T-helper 2 cell treated with Interferon-gamma antibody and Interleukin-4, amounts not matched to agents 5 μg/mL and 100 μg/mL, for 36 hours (primary cell): ENCODE results near the gene SPAG6.
"Not testable (repeated sequence)": the region's sequence is repeated elsewhere in the genome, so short reads cannot be mapped to it uniquely, and the experiment has no call there.

ENCODE experiments used
- DNase-seq: peaks from one replicate; pipeline ENCODE4 v3.0.0; 2021; ENCODE audit warnings: low spot score
- H3K27ac Mint-ChIP-seq: one replicate; pipeline ENCODE4 v1.8.0; 2021; ENCODE audit warnings: mild to moderate bottlenecking, mixed read lengths
- H3K27me3 Mint-ChIP-seq: one replicate; pipeline ENCODE4 v1.8.0; 2021; ENCODE audit warnings: low read depth, mixed read lengths
- H3K36me3 Mint-ChIP-seq: one replicate; pipeline ENCODE4 v1.8.0; 2021; ENCODE audit warnings: low read depth, mixed read lengths
- H3K4me1 Mint-ChIP-seq: one replicate; pipeline ENCODE4 v1.8.0; 2021; ENCODE audit warnings: low read depth, mixed read lengths
- H3K4me3 Mint-ChIP-seq: one replicate; pipeline ENCODE4 v1.8.0; 2022; ENCODE audit warnings: mild to moderate bottlenecking, moderate library complexity, mixed read lengths
- H3K9me3 Mint-ChIP-seq: one replicate; pipeline ENCODE4 v1.8.0; 2021; ENCODE audit warnings: mixed read lengths

The SPAG6 gene

GRCh38 chr10:22389856-22390589, 44.7 kb downstream of the SPAG6 start:
- H3K36me3 Mint-ChIP-seq = no peaks in the 10 kb centered on the region
- no peaks in the 10 kb centered on the region for H3K9me3 Mint-ChIP-seq
- peaks cover 14% of the 10 kb centered on the region for H3K27me3 Mint-ChIP-seq
- no peak for DNase-seq
- H3K4me1 Mint-ChIP-seq = peaks cover 5% of the 10 kb centered on the region
- H3K27ac Mint-ChIP-seq = no peak overlapping the region
- H3K4me3 Mint-ChIP-seq = no peak overlapping the region

GRCh38 chr10:22391600-22391999, 46.3 kb downstream of the SPAG6 start:
- Mint-ChIP-seq H3K27ac (no peak overlapping the region), H3K4me3 (no peak overlapping the region), H3K27me3 (peaks cover 17% of the 10 kb centered on the region), H3K4me1 (peaks cover 5% of the 10 kb centered on the region), H3K9me3 (no peaks in the 10 kb centered on the region), H3K36me3 (no peaks in the 10 kb centered on the region)
- no peak for DNase-seq

- H3K36me3 Mint-ChIP-seq, H3K27ac Mint-ChIP-seq, H3K9me3 Mint-ChIP-seq, H3K4me3 Mint-ChIP-seq, DNase-seq, H3K4me1 Mint-ChIP-seq: not testable (repeated sequence)
- H3K27me3 Mint-ChIP-seq = peaks cover 19% of the 10 kb centered on the region
Observed at GRCh38 chr10:22396195-22396594, 50.9 kb downstream of the SPAG6 start.

DNA sequence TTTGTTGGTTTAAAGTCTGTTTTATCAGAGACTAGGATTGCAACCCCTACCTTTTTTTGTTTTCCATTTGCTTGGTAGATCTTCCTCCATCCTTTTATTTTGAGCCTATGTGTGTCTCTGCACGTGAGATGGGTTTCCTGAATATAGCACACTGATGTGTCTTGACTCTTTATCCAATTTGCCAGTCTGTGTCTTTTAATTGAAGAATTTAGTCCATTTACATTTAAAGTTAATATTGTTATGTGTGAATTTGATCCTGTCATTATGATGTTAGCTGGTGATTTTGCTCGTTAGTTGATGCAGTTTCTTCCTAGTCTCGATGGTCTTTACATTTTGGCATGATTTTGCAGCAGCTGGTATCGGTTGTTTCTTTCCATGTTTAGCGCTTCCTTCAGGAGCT, 61.6 kb downstream of the SPAG6 start:
- H3K4me1 Mint-ChIP-seq, H3K36me3 Mint-ChIP-seq, H3K27me3 Mint-ChIP-seq, H3K4me3 Mint-ChIP-seq, DNase-seq, H3K9me3 Mint-ChIP-seq, H3K27ac Mint-ChIP-seq: not testable (repeated sequence)

GRCh38 chr10:22410394-22410793, 65.1 kb downstream of the SPAG6 start:
- peaks cover 4% of the 10 kb centered on the region for H3K9me3 Mint-ChIP-seq

DNA sequence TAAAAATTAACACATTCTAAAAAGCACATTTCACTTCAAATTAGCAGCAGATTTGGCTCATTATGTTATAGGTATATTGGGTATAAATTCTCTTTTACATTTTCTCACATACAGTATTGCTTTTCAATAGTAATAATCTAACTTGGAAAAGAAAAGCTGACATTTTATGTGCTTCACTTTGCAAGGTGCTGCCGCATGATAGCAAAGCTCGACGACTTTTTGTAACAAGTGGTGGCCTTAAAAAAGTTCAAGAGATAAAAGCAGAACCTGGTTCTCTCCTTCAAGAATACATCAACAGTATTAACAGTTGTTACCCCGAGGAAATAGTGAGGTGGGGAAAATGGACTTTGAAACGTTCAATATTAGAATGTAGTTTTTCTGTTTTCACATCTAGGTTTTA, 65.5 kb downstream of the SPAG6 start:
- H3K4me3 Mint-ChIP-seq = no peak overlapping the region
- H3K27me3 Mint-ChIP-seq = peaks cover 4% of the 10 kb centered on the region
- H3K36me3 Mint-ChIP-seq = no peaks in the 10 kb centered on the region
- H3K27ac Mint-ChIP-seq = no peak overlapping the region
- H3K4me1 Mint-ChIP-seq = no peaks in the 10 kb centered on the region
- DNase-seq = no peak
- H3K9me3 Mint-ChIP-seq = peaks cover 4% of the 10 kb centered on the region

More at GRCh38 chr10:22410394-22410793, 65.1 kb downstream of the SPAG6 start:
- DNase-seq = no peak
- Mint-ChIP-seq H3K36me3 (no peaks in the 10 kb centered on the region), H3K27me3 (peaks cover 4% of the 10 kb centered on the region), H3K4me1 (no peaks in the 10 kb centered on the region), H3K27ac (no peak overlapping the region), H3K4me3 (no peak overlapping the region)

GRCh38 chr10:22414146-22414545, 68.8 kb downstream of the SPAG6 start:
- H3K9me3 Mint-ChIP-seq = no peaks in the 10 kb centered on the region
- no peaks in the 10 kb centered on the region for H3K36me3 Mint-ChIP-seq
- H3K27me3 Mint-ChIP-seq = peaks cover 4% of the 10 kb centered on the region
- no peaks in the 10 kb centered on the region for H3K4me1 Mint-ChIP-seq
- DNase-seq = no peak
- H3K27ac Mint-ChIP-seq = no peak overlapping the region
- no peak overlapping the region for H3K4me3 Mint-ChIP-seq

DNA sequence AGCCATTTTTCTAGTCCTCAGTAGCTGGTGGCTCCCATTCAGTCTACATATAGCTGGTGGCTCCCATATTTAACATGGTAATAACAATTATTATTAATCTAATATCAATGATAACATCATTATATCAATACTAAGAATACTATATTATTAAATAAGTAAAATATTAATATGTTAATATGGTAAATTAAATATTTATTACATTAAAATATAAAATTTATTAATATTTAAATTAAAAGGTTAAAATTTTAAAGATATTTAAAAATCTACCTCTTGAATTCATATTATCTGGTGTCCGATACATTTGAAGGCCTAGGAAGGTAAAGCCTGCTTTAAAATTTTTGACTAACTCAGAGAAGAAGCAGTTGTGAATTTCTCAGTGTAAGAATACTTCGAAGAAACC, 69.8 kb downstream of the SPAG6 start:
- Mint-ChIP-seq H3K36me3 (no peaks in the 10 kb centered on the region), H3K9me3 (no peaks in the 10 kb centered on the region), H3K27ac (no peak overlapping the region), H3K4me1 (no peaks in the 10 kb centered on the region), H3K27me3 (peaks cover 4% of the 10 kb centered on the region), H3K4me3 (no peak overlapping the region)
- no peak for DNase-seq

GRCh38 chr10:22417736-22418268, 72.5 kb downstream of the SPAG6 start:
- Mint-ChIP-seq H3K36me3 (no peaks in the 10 kb centered on the region), H3K9me3 (no peaks in the 10 kb centered on the region), H3K4me3 (no peak overlapping the region), H3K27ac (no peak overlapping the region), H3K27me3 (peaks cover 2% of the 10 kb centered on the region), H3K4me1 (no peaks in the 10 kb centered on the region)
- no peak for DNase-seq

GRCh38 chr10:22420787-22421517, 75.7 kb downstream of the SPAG6 start:
- Mint-ChIP-seq H3K9me3 (no peaks in the 10 kb centered on the region), H3K4me1 (no peaks in the 10 kb centered on the region), H3K4me3 (no peak overlapping the region), H3K27ac (no peak overlapping the region), H3K27me3 (no peaks in the 10 kb centered on the region), H3K36me3 (no peaks in the 10 kb centered on the region)
- DNase-seq = no peak

DNA sequence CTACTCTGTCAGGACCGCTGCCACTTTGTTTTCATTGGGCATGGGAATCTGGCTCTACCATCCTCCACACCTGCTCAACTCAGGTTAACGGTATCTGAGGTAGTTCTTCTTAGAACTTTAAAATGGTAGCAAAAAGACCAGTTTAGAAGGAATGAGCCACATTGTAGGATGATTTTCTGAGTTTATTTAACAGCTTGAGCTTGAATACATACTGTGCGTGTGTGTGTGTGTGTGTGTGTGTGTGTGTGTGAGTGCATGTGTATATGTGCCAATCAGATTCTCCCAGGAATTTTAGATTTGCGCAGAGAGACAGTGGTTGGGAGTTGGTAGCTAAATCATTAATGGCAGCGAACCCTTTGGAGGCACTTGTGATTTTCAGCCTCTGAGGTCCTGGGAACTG, 81.4 kb downstream of the SPAG6 start:
- peaks cover 4% of the 10 kb centered on the region for H3K4me1 Mint-ChIP-seq

DNA sequence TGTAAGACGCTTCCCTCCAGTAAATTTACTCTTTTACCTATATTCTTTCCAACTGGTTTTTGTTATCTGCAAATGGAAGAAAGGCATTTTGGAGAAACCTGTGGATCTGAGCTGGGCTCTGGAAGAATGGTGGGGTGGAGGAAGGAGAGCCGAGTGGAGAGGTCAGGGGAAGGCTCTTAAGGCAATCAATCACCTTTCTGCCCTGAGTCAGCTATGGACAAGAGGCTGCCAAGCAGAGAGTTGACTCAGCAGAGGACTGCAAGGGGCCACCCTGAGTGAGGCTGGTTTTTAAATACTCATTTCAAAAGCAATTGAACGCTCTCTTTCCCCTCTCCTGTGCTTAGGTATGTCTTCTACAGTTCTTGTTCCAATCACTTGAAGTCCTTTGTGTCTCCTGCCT, 81.8 kb downstream of the SPAG6 start:
- H3K9me3 Mint-ChIP-seq = no peaks in the 10 kb centered on the region
- H3K27me3 Mint-ChIP-seq = peaks cover 29% of the 10 kb centered on the region
- peaks cover 4% of the 10 kb centered on the region for H3K4me1 Mint-ChIP-seq
- H3K4me3 Mint-ChIP-seq = no peak overlapping the region
- no peak overlapping the region for H3K27ac Mint-ChIP-seq
- no peak for DNase-seq
- no peaks in the 10 kb centered on the region for H3K36me3 Mint-ChIP-seq

More for the DNA sequence above, 81.4 kb downstream of the SPAG6 start:
- H3K4me3 Mint-ChIP-seq = no peak overlapping the region
- DNase-seq = no peak
- H3K27me3 Mint-ChIP-seq = peaks cover 25% of the 10 kb centered on the region
- no peaks in the 10 kb centered on the region for H3K9me3 Mint-ChIP-seq
- H3K36me3 Mint-ChIP-seq = no peaks in the 10 kb centered on the region
- H3K27ac Mint-ChIP-seq = no peak overlapping the region

DNA sequence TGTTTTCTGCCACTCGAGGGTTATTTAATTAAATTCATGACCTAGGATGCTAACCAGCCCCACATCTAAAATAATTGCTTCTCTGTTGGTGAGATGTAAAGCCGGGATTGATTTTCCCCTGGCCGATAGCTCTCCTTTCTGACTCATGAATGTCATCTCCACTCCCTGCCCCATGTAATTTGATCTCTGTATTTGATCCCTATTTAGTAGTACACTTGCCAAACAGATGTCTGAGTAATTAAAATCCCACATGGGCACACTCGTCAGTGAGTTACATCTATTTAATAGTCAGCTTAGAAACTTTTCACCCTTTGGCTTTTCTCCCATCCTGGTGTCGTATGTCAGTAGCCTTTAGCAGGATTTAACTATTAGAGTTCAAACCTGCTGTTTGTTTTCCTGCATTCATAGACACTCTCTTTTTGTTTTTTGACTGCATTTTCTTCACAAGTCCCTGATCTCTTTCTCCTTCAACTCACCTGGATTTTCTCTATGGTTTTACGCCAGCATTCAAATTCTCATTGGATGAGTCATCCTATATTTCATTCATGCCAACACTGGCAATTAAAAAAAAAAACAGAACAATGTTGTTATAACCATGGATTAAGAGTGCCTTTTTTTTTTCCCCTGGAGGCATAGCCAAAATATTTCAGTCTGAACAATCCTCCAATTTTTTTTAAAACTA, 82.7 kb downstream of the SPAG6 start:
- DNase-seq = no peak

GRCh38 chr10:22429146-22429545, 83.8 kb downstream of the SPAG6 start:
- no peak for DNase-seq
- H3K36me3 Mint-ChIP-seq = no peaks in the 10 kb centered on the region
- no peak overlapping the region for H3K27ac Mint-ChIP-seq
- no peaks in the 10 kb centered on the region for H3K9me3 Mint-ChIP-seq
- peaks cover 31% of the 10 kb centered on the region for H3K27me3 Mint-ChIP-seq
- H3K4me3 Mint-ChIP-seq = no peak overlapping the region
- H3K4me1 Mint-ChIP-seq = peaks cover 11% of the 10 kb centered on the region

More for the DNA sequence above, 82.7 kb downstream of the SPAG6 start:
- Mint-ChIP-seq H3K36me3 (no peaks in the 10 kb centered on the region), H3K4me1 (peaks cover 4% of the 10 kb centered on the region), H3K27ac (no peak overlapping the region), H3K27me3 (peaks cover 31% of the 10 kb centered on the region), H3K4me3 (no peak overlapping the region), H3K9me3 (no peaks in the 10 kb centered on the region)
